DND-41 (cell line): Measurements from ENCODE around the gene PODXL.

Experiments
- ATAC-seq: fragments of 200-7000 bp; cut with Tn5 transposase; 3 replicates; pipeline ENCODE4 v1.9.1; 2021; ENCODE audit warnings: low read depth; ENCODE audit not compliant: insufficient read depth
- DNase-seq: peaks from one replicate; pipeline ENCODE4 v3.0.0-alpha.2; 2020
- H2AFZ ChIP-seq: 2 replicates; pipeline ENCODE4 v1.6.0; 2012; ENCODE audit warnings: low read depth, low read length
- H3K27ac ChIP-seq: 2 replicates; pipeline ENCODE4 v1.5.1; 2012; ENCODE audit warnings: low read length, inconsistent platforms
- H3K27me3 ChIP-seq: fragments of 200-600 bp; sonication (generic); 2 replicates; pipeline ENCODE4 v1.6.0; 2012; ENCODE audit warnings: low read length, mild to moderate bottlenecking, inconsistent platforms; ENCODE audit not compliant: insufficient read depth, poor library complexity
- H3K36me3 ChIP-seq: 2 replicates; pipeline ENCODE4 v1.5.1; 2012; ENCODE audit warnings: low read length, inconsistent platforms; ENCODE audit not compliant: insufficient read depth
- H3K4me1 ChIP-seq: 2 replicates; pipeline ENCODE4 v1.5.1; 2012; ENCODE audit warnings: mild to moderate bottlenecking, low read length; ENCODE audit not compliant: insufficient read depth
- H3K4me2 ChIP-seq: 2 replicates; pipeline ENCODE4 v1.6.0; 2012; ENCODE audit warnings: mild to moderate bottlenecking, moderate library complexity, low read length, inconsistent platforms; ENCODE audit not compliant: insufficient read depth
- H3K4me3 ChIP-seq, 2 experiments: fragments of 200-600 bp in 1 of 2; shearing (Covaris generic) in 1 of 2; 2 replicates each; pipeline ENCODE4 v1.5.1; 2012 to 2016; ENCODE audit warnings: inconsistent platforms in 2 of 2, low read length in 2 of 2, mild to moderate bottlenecking in 2 of 2, low read depth in 1 of 2, moderate library complexity in 1 of 2
- H3K79me2 ChIP-seq: 2 replicates; pipeline ENCODE4 v1.6.0; 2012; ENCODE audit warnings: low read length, inconsistent platforms; ENCODE audit not compliant: insufficient read depth
- H3K9ac ChIP-seq: 2 replicates; pipeline ENCODE4 v1.6.0; 2012; ENCODE audit warnings: low read depth, mild to moderate bottlenecking, inconsistent platforms, low read length, moderate library complexity
- H3K9me3 ChIP-seq: 2 replicates; pipeline ENCODE4 v1.5.1; 2012; ENCODE audit warnings: low read length, moderate library complexity, mild to moderate bottlenecking, inconsistent platforms; ENCODE audit not compliant: insufficient read depth, severe bottlenecking
- H4K20me1 ChIP-seq: 2 replicates; pipeline ENCODE4 v1.6.0; 2012; ENCODE audit warnings: low read length; ENCODE audit not compliant: insufficient read depth
- CTCF ChIP-seq: IDR thresholded peaks from 2 replicates; pipeline ENCODE4 v1.5.1; 2012; ENCODE audit warnings: borderline replicate concordance, low read length, moderate library complexity, mild to moderate bottlenecking; ENCODE audit not compliant: poor library complexity, severe bottlenecking; ENCODE audit errors: extremely low read depth
- EZH2 ChIP-seq: IDR thresholded peaks from 3 replicates; pipeline ENCODE4 v1.6.1; 2012; ENCODE audit warnings: borderline replicate concordance, low read depth, mild to moderate bottlenecking, moderate library complexity, low read length, inconsistent platforms; ENCODE audit not compliant: severe bottlenecking

PODXL gene

GRCh38 chr7:131564640-131565039 is 8.2 kb upstream of the PODXL start:
- H3K27ac ChIP-seq, result no peak overlapping the region
- no peak for ATAC-seq
- H3K9ac ChIP-seq, result no peak overlapping the region
- H3K4me1 ChIP-seq, result no peaks in the 10 kb centered on the region
- DNase-seq, result no peak
- H3K4me2 ChIP-seq, result no peak overlapping the region
- H3K36me3 ChIP-seq, result no peaks in the 10 kb centered on the region
- H4K20me1 ChIP-seq, result no peaks in the 10 kb centered on the region
- TF ChIP-seq EZH2 (no peak), CTCF (no peak)
- no peaks in the 10 kb centered on the region for H3K9me3 ChIP-seq
- H3K27me3 ChIP-seq, result peaks cover 4% of the 10 kb centered on the region
- H3K79me2 ChIP-seq, result no peaks in the 10 kb centered on the region
- no peak overlapping the region for H3K4me3 ChIP-seq
- no peak overlapping the region for H2AFZ ChIP-seq

GRCh38 chr7:131563918-131564317 is 7.5 kb upstream of the PODXL start:
- no peak overlapping the region for H3K4me3 ChIP-seq
- H2AFZ ChIP-seq, result no peak overlapping the region
- peaks cover 4% of the 10 kb centered on the region for H3K27me3 ChIP-seq
- ATAC-seq (no peak), DNase-seq (no peak)
- H3K79me2 ChIP-seq, result no peaks in the 10 kb centered on the region
- no peaks in the 10 kb centered on the region for H3K36me3 ChIP-seq
- H3K4me2 ChIP-seq, result no peak overlapping the region
- H3K27ac ChIP-seq, result no peak overlapping the region
- H3K9ac ChIP-seq, result no peak overlapping the region
- no peaks in the 10 kb centered on the region for H3K9me3 ChIP-seq
- H4K20me1 ChIP-seq, result no peaks in the 10 kb centered on the region
- no peaks in the 10 kb centered on the region for H3K4me1 ChIP-seq
- TF ChIP-seq EZH2 (no peak), CTCF (no peak)

- Histone ChIP-seq H3K27me3 (peaks cover 6% of the 10 kb centered on the region), H4K20me1 (no peaks in the 10 kb centered on the region), H3K79me2 (no peaks in the 10 kb centered on the region), H2AFZ (no peak overlapping the region), H3K4me1 (no peaks in the 10 kb centered on the region), H3K4me3 (no peak overlapping the region), H3K27ac (no peak overlapping the region), H3K36me3 (no peaks in the 10 kb centered on the region), H3K9me3 (no peaks in the 10 kb centered on the region), H3K9ac (no peak overlapping the region), H3K4me2 (no peak overlapping the region)
- DNase-seq (no peak), ATAC-seq (no peak)
- TF ChIP-seq EZH2 (no peak), CTCF (no peak)
Measured at GRCh38 chr7:131562941-131563340, 6.5 kb upstream of the PODXL start.

GRCh38 chr7:131560061-131560460 is 3.6 kb upstream of the PODXL start:
- H3K36me3 ChIP-seq, result no peaks in the 10 kb centered on the region
- ATAC-seq, result no peak

More at GRCh38 chr7:131560061-131560460, 3.6 kb upstream of the PODXL start:
- no peaks in the 10 kb centered on the region; the same call in 1 of the 2 replicates for H4K20me1 ChIP-seq
- TF ChIP-seq CTCF (no peak), EZH2 (no peak)
- H3K4me3 ChIP-seq, result no peak overlapping the region
- no peak overlapping the region for H3K4me2 ChIP-seq
- no peak overlapping the region for H3K9ac ChIP-seq
- peaks cover 20% of the 10 kb centered on the region for H3K27me3 ChIP-seq
- H3K27ac ChIP-seq, result no peak overlapping the region
- no peaks in the 10 kb centered on the region for H3K9me3 ChIP-seq
- no peak for DNase-seq
- H2AFZ ChIP-seq, result no peak overlapping the region
- H3K4me1 ChIP-seq, result peaks cover 19% of the 10 kb centered on the region
- H3K79me2 ChIP-seq, result no peaks in the 10 kb centered on the region
